GM19452 (cell line): ENCODE data around the gene HAGHL.
"Not testable (repeated sequence)": the region's sequence is repeated elsewhere in the genome, so short reads cannot be mapped to it uniquely, and the experiment has no call there.

Experiments used
- ATAC-seq: cut with Tn5 transposase; IDR thresholded peaks from one replicate; pipeline ENCODE4 v1.9.1; 2021; ENCODE audit not compliant: unreplicated experiment

HAGHL gene

DNA sequence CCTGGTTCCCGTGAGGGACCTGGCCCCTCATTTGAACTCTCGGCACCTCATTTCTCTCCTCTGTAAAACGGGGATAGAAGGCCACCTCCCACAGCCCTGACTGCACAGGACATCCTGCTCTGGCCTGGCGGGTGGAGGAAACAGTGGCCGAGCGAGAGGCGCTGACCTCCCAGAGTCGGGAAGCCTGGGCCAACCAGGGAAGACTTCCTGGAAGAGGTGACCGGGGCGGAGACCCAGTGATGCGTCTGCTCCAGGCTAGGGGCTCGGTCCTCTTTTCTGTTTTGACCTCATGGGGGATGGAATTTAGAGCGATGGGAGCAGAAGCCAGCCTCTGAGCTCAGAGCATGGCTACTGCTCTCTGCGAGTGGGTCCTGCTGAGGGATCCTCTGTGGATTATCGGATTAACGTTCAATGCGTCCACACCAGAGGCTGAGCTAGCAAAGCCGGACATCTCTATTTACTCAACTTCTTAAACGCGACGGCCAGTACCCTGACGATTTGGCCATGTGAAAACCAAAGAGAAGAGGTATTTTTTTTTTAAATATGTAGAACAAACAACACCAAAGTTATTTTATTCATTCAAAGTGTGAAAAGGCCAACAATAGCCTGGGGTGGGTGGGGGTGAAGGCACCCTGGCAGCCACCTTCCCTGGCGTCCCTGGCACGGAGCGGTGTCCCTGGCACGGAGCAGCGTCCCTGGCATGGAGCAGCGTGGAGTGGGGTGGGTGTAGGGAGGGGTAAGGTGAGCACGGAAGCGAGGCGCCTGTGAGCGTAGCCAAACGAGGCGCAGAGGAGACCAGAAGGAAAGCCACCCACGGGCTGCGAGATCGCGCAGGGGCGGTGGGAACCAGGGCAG is 24.5 kb downstream of the HAGHL start:
- no peak for ATAC-seq

DNA sequence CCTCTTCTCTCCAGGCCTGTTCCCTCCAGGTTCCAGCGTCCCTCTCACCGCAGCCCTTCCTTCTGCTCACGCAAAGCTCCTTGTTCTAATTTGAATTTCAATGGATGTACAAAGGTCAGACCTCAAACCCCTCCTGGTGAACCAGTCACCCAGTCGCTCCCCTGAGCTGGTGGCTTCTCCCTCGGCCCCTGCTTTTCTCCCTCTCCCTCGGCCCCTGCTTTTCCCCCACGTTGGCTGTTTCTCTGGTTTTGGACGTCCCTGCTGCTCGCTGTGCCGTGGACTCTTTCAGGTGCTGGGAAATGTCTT is 25.1 kb downstream of the HAGHL start:
- no peak for ATAC-seq

DNA sequence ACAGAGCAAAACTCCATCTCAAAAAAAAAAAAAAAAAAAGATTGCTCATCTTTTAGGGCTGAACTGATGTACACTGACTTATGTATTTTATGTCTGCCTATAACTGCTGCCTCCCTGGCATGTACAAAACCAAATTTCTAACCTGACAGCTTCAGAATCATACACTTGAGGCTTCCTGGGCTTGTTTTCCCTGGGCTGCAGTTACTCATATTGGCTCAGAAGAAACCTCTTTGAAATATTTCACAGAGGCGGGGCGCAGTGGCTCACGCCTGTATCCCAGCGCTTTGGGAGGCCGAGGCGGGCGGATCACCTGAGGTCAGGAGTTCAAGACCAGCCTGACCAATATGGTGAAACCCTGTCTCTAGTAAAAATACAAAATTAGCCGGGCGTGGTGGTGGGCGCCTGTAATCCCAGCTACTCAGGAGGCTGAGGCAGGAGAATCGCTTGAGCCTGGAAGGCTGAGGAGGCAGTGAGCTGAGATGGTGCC is 27.3 kb downstream of the HAGHL start:
- ATAC-seq = not testable (repeated sequence)

DNA sequence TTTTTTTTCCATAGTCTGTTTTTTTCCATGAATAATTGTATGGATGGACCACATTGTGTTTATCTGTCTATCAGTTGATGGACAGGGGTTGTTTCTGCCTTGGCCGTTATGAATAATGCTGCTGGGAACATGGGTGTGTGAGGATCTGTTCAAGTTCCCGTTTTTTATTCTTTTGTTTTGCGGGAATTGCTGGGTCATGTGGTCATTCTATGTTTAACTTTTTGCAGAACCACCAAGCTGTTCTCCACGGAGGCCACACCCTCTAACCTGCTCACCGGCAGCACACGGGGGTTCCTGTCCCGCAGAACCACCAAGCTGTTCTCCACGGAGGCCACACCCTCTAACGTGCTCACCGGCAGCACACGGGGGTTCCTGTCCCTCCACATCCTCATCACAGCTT is 27.8 kb downstream of the HAGHL start:
- no peak for ATAC-seq

DNA sequence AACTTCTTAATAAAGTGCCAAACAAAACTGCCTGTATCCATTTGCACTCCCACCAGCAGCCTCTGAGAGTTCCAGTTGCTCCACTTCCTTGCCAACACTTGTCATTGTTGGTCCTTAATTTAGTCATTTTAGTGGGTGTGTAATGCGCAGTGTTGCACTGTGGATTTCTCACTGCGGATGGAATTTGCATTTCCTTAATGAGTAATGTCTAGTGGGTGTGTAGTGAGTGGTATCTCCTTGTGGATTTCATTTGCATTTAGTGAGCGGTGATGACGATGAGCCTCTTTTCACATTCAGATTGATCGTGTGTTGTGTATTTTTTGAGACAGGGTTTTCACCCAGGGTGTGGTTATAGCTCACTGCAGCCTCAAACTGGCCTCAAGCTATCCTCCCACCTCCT is 29.5 kb downstream of the HAGHL start:
- ATAC-seq = no peak

DNA sequence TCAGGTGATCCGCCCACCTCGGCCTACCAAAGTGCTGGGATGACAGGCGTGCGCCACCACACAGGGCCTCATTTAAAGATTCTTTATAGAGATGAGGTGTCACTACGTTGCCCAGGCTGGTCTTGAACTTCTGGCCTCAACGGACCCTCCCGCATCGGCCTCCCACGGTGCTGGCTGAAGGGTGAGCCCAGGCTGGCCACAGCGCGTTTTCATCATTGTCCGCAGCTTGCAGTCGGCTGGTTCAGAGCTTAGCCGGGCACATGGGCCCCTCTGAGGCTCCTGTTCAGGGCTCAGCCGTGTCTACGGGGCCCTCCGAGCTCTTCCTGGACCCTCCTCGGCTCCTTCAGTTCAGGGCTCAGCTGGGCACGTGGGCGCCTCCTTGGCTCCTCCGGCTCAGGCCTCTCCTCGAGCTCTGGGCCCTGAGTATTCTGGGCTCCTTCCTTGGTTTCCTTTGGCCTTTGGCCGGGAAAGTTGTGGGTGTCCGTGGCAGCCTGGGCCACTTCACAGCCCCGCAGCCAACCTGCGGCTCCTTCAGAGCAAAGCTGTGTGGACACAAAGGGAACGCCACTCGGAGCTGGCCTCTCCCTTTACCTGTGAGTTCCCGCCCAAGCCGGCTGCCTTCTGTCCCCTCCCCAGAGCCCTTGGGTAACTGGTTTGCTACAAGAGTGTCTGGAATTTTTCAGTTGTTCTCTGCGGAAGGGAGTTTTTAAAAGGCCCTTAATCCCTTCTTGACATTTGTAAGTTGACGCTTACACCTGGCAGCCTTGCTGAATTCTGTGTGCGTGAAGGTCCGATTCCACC is 32.4 kb downstream of the HAGHL start:
- ATAC-seq = no peak

DNA sequence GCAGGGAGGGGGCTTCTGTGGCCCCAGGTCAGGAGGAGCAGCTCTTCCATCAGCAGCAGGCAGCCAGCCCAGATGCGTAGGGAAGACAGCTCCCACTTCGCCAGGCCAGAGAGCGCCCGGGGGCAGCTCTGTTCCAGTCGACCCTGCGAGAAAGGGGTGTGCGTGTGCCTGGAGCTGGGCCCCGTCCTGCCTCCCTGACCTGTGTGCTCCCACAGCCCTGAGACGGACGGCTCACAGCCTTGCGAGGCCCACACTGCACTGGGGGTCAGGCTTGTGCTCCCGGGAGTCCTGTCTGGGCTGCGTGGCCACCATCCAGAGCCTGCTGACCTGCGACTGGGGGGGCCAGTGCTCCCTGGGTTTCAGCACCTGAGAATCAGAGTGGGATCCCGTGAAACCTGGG is 33.2 kb downstream of the HAGHL start:
- ATAC-seq = no peak

DNA sequence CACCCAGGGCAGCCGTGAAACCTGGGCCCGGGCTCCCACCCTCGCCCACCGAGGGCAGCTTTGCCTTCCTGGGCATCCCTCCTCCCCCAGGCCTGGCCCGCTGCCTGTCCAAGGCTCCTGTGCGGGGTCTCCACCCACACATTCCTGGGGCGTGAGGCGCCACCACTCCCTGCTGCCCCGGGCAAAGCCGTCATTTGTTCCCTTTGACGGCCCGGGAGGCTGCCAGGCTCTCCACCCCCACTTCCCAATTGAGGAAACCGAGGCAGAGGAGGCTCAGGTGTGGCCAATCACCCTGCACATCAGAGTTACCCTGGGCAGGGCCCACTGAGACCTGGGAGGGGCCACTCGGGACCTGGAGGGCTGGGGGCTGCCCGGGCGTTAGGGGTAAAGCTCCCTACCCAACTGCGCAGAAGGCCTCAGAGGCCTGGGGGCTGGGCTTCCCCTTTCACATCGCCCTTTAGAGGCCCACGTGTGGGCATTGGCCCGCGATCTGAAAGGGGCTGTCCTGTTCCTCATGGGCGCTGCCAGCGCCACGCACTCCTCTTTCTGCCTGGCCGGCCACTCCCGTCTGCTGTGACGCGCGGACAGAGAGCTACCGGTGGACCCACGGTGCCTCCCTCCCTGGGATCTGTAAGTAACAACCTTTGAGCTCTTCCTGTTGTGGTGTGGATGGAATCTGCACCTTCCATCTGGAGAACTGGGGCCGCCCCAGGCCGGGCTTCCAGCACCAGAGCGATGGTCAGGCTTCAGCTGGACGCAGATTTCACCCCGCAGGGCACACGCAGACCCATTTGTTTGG is 33.8 kb downstream of the HAGHL start, which contains the start of gene MSLN:
Gene MSLN, plus strand, starts transcription at position 190 of the 799 bp plus-strand sequence. CDS start 1,947 bp downstream, outside the sequence.
- ATAC-seq = no peak

DNA sequence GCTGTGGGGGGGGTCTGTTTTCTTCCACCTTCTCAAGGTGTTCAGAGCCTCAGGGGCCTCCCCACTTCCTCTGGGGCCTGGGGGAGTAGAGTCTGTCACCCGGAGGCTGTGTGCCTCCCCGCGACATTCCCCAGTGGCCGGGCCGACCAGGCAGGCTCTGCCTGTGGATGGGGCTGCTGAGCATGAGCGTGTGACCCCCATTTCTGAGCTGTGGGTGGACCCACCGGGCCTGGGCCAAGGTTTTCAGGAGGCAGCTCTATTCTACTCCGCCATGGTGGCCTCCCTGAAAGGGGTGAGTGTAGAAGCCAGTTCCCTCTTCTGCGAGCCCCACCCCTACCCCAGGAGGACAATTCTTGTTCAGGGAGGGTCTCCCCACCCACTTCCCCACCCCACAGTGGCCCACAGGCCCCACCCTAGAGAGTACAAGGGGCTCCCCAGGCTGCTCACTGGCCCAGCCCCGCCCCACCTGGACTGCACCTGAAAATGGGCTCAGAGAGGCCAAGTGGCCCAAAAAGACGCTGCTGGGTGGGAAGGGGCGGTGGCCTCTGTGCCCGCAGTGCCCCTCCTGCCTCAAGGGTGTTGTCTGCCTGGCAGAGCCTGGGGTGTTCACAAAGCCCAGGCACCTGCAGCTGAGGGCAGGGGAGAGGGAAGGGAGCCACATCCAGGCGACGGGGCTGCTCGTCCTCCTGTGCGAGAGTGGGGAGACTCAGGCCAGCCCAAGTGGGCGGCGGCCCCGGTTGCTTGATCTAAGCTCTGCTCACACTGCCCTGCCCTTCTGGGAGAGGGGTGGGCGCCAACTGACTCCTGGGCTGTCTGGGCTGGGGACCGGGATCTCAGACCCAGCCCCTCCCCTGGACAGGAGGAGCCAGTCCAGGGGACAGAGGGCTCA is 35.0 kb downstream of the HAGHL start:
- no peak for ATAC-seq

DNA sequence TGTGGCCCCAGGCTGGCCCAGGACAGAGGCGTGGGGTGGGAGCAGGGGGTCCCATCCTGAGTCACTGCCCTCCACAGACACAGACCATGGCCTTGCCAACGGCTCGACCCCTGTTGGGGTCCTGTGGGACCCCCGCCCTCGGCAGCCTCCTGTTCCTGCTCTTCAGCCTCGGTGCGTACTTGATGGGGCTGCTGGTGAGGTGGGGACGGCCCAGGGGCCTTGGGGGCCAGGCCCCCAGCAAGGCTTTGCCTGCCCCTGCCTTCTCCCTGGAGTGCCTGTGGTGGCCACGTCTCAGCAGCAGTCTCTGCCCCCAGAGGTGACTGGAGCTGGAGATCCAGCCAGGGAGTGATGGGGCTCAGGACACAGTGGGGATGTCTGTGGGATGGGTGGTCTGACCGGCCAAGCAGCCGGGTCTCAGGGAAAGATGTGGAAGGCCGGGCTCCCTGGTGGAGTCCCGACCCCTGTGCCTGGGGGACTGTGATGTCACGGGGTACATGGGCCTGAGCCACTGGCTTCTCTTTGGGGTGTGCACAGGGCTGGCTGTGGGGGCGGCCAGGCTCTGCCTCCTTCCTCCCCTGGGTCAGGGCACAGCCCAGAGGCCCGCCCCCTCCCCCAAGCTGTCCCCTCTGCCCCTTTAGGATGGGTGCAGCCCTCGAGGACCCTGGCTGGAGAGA is 35.8 kb downstream of the HAGHL start:
- no peak for ATAC-seq

DNA sequence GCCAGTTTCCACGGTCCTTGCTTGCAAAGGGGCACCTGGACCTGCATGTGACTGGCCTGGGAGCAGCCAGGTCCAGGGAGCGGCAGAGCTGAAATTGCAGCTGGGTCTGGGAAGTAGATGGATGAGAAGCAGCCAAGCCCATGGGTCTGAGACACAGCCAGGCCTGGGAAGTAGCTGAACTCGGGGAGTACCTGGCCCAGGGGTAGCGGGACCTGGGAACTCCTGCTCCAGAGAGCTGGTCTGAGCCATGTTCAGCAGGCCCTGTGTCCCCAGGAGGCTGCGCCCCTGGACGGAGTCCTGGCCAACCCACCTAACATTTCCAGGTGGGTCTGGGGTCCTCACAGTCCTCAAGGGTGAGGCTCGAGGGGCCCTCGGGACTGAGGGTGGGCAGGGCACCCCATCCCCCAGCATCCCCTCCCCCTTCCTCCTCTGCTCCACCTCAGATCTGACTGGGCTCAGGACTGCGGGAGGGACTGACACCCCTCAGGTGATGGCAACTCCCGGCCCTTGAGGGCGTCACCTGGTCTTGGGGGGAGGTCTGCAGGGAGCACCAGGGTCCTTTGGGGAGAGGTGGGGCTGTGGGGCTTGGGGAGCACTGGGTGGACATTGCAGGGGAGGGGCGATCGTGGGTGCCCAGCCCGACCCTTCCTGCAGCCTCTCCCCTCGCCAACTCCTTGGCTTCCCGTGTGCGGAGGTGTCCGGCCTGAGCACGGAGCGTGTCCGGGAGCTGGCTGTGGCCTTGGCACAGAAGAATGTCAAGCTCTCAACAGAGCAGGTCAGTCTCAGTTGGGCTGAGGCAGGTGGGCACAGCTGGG is 36.7 kb downstream of the HAGHL start:
- ATAC-seq = no peak

DNA sequence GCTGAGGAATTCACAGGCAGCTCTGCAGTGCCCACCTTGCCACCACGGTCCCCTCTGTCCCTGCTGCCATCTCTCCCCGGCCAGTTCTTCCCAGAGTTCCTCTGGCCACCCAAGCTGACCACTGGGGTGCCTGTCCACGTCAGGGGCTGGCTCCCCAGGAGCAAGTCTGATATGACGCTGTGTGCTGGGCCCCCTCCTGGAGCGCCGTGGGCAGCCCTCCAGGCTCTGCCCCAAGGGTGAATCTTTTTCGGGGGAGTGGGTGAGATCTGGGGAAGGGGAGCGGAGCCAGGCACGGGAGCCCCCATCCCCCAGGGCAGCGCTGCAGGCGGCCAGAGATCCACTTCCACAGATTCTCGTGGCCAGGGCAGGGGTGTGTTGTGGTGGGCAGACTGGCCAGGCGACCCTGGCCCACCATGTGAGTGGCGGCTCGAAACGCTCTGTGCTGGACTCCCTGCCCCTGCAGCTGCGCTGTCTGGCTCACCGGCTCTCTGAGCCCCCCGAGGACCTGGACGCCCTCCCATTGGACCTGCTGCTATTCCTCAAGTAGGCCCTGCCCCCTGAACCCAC is 37.4 kb downstream of the HAGHL start:
- no peak for ATAC-seq

DNA sequence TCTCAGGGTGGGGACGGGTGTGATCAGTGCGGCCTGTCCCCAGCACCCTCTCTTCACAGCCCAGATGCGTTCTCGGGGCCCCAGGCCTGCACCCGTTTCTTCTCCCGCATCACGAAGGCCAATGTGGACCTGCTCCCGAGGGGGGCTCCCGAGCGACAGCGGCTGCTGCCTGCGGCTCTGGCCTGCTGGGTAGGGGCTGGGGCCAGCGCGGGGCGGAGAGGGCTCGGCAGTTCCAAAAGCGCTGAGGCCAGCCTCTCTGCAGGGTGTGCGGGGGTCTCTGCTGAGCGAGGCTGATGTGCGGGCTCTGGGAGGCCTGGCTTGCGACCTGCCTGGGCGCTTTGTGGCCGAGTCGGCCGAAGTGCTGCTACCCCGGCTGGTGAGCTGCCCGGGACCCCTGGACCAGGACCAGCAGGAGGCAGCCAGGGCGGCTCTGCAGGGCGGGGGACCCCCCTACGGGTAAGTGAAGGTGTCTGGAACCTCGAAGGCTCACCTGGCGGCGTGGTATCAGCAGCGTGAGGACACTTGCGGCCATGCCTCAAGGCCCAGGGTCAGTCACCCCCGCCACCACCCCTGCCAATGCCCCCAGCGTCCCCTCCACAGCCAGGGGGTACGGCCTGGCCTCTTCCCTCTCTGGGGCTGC is 38.1 kb downstream of the HAGHL start:
- no peak for ATAC-seq

DNA sequence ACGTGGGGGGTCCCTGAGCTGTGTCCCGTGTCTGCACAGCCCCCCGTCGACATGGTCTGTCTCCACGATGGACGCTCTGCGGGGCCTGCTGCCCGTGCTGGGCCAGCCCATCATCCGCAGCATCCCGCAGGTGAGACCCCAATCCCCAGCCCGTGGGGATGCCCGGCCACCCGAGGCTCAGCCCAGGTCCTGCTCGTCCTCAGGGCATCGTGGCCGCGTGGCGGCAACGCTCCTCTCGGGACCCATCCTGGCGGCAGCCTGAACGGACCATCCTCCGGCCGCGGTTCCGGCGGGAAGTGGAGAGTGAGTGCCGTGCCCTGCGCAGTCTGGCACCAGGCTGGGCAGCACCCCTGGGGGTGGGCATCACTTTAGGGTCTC is 38.6 kb downstream of the HAGHL start:
- no peak for ATAC-seq

DNA sequence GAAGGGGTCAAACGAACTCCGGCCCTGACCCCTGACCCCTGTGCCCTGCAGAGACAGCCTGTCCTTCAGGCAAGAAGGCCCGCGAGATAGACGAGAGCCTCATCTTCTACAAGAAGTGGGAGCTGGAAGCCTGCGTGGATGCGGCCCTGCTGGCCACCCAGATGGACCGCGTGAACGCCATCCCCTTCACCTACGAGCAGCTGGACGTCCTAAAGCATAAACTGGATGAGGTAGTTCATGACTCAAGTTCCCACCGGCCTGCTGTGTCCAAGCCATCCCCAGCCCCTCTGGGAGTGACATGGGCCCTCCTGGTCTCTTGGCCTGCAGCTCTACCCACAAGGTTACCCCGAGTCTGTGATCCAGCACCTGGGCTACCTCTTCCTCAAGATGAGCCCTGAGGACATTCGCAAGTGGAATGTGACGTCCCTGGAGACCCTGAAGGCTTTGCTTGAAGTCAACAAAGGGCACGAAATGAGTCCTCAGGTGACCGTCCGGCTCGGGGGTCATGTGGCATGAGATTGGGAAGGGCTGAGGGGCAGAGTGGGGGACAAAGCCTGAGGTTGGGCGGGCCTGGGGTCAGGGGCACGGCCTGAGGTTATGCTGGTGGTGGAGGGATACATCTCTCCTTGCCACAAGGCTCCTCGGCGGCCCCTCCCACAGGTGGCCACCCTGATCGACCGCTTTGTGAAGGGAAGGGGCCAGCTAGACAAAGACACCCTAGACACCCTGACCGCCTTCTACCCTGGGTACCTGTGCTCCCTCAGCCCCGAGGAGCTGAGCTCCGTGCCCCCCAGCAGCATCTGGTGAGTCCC is 39.3 kb downstream of the HAGHL start:
- no peak for ATAC-seq

DNA sequence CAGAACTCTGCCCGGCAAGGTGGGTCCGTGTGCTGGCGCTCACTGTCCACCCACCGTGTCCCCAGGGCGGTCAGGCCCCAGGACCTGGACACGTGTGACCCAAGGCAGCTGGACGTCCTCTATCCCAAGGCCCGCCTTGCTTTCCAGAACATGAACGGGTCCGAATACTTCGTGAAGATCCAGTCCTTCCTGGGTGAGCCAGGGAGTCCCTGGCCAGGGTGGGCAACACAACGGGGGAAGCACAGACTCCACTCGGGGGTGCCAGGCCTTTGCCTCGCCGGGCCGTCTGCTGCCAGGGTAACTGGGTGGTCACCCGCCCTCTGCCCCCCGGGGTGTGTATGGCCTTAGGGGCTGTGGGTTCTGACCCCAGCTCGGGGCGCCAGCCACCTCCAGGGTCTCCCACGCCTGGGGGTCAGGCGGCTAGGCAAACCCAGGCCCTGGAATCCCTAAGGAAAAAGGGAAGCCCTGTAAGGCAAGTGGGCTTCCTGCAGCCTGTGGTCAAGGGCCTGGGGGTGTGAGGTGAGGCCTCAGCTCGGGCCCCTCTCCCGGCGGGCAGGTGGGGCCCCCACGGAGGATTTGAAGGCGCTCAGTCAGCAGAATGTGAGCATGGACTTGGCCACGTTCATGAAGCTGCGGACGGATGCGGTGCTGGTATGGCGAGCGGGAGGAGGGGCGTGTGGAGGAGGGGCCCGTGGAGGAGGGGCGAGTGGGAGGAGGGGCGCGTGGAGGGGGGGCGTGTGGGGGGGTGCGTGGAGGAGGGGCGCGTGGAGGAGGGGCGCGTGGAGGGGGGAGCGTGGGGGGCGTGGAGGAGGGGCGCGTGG is 40.1 kb downstream of the HAGHL start:
- ATAC-seq = no peak
